GM12878 (cell line): ENCODE data around the gene EPS8. TPM values are rescaled to one million over a fixed set of nuclear protein-coding genes. Genes with fewer than 3 reads are reported as not detected.
A peak's percentile ranks its signal among the peaks of the same experiment; 100 is the strongest.

Source experiments
- ATAC-seq: fragments of 200-7000 bp; cut with Tn5 transposase; 3 replicates; pipeline ENCODE4 v1.9.1; 2020; ENCODE audit warnings: mild to moderate bottlenecking, moderate library complexity
- BruUV-seq: library from RNA; stranded (reverse); fragments of 400-500 nt; replicated peaks from 2 replicates; lab custom pipeline; 2021; lab: Mats Ljungman, UMichigan
- CTCF ChIA-PET: fragments of 300-600 bp; sonication (Branson Sonifier 250); formaldehyde crosslinking; extraction: SDS; loops from one replicate; lab custom pipeline; 2021; ENCODE audit warnings: inconsistent platforms; lab: Yijun Ruan, JAX
- POLR2A ChIA-PET: fragments of 350-600 bp; formaldehyde crosslinking; extraction: SDS; loops from one replicate; lab custom pipeline; 2021; ENCODE audit warnings: inconsistent platforms; lab: Charles Lee
- RAD21 ChIA-PET: fragments of 300-600 bp; sonication (Branson Sonifier 250); formaldehyde crosslinking; loops from one replicate; lab custom pipeline; 2023; ENCODE audit warnings: antibody characterized with exemption; ENCODE audit not compliant: unreplicated experiment; lab: Charles Lee
- SMC1A ChIA-PET: fragments of 300-600 bp; sonication (Branson Sonifier 250); formaldehyde crosslinking; loops from one replicate; lab custom pipeline; 2023; ENCODE audit not compliant: unreplicated experiment, uncharacterized antibody; lab: Charles Lee
- DNase-seq: peaks from one replicate; pipeline ENCODE4 v3.0.0-alpha.2; 2011; ENCODE audit warnings: low read depth, low spot score
- FAIRE-seq: peaks from 3 replicates; lab custom pipeline; 2011; peaks lifted over from hg19 to GRCh38; lab: Jason Lieb, UNC
- H2AFZ ChIP-seq: 2 replicates; pipeline ENCODE4 v1.6.0; 2011; ENCODE audit warnings: low read depth, low read length, control low read depth; ENCODE audit not compliant: control insufficient read depth
- H3K27ac ChIP-seq: 2 replicates; pipeline ENCODE4 v1.5.1; 2011; ENCODE audit warnings: control low read depth; ENCODE audit not compliant: control insufficient read depth, insufficient read depth
- H3K27me3 ChIP-seq, 2 experiments: replicated peaks in 1 of 2; 2 replicates each; pipeline versions ENCODE4 v1.6.0 to v1.6.1; 2011; ENCODE audit warnings: low read length in 1 of 2; ENCODE audit not compliant: control insufficient read depth in 2 of 2, insufficient read depth in 2 of 2
- H3K36me3 ChIP-seq, 2 experiments: 2 replicates each; pipeline ENCODE4 v1.5.1; 2011; ENCODE audit warnings: low read length in 1 of 2; ENCODE audit not compliant: control insufficient read depth in 2 of 2, insufficient read depth in 2 of 2
- H3K4me1 ChIP-seq: 2 replicates; pipeline ENCODE4 v1.6.1; 2011; ENCODE audit warnings: mild to moderate bottlenecking, low read length, moderate library complexity, mixed read lengths; ENCODE audit not compliant: control insufficient read depth, insufficient read depth
- H3K4me2 ChIP-seq: 2 replicates; pipeline ENCODE4 v1.6.0; 2011; ENCODE audit warnings: control low read depth; ENCODE audit not compliant: control insufficient read depth, insufficient read depth
- H3K4me3 ChIP-seq: fragments of 200-600 bp; sonication (generic); 2 replicates; pipeline ENCODE4 v1.5.1; 2016
- H3K79me2 ChIP-seq: 2 replicates; pipeline ENCODE4 v1.6.0; 2011; ENCODE audit warnings: low read length; ENCODE audit not compliant: control insufficient read depth, insufficient read depth
- H3K9ac ChIP-seq: 2 replicates; pipeline ENCODE4 v1.8.0; 2011; ENCODE audit warnings: low read length, control low read depth, mixed read lengths; ENCODE audit not compliant: control insufficient read depth, insufficient read depth
- H3K9me3 ChIP-seq: replicated peaks from 3 replicates; pipeline ENCODE4 v1.5.1; 2011; ENCODE audit warnings: mild to moderate bottlenecking, low read length; ENCODE audit not compliant: control insufficient read depth, insufficient read depth
- H4K20me1 ChIP-seq: 2 replicates; pipeline ENCODE4 v1.6.0; 2011; ENCODE audit not compliant: control insufficient read depth, insufficient read depth
- BCL3 ChIP-seq: IDR thresholded peaks from 2 replicates; pipeline ENCODE4 v1.6.1; 2011; ENCODE audit warnings: borderline replicate concordance, low read depth, mild to moderate bottlenecking, moderate library complexity, low read length; ENCODE audit not compliant: insufficient read depth, poor library complexity, severe bottlenecking
- NBN ChIP-seq: fragments of 450-650 bp; IDR thresholded peaks from 2 replicates; pipeline ENCODE4 v1.6.1; 2016
- SUPT20H ChIP-seq: IDR thresholded peaks from 2 replicates; pipeline ENCODE4 v1.6.1; 2011; ENCODE audit warnings: low read depth, mild to moderate bottlenecking, low read length, moderate library complexity, borderline replicate concordance; ENCODE audit not compliant: control insufficient read depth
- WGBS: methylation state at CpG from one replicate; pipeline ENCODE4 v1.1.6; 2016; ENCODE audit warnings: low lambda C conversion rate; ENCODE audit not compliant: insufficient replicate concordance, insufficient coverage; ENCODE audit errors: missing lambda C conversion rate; 5-methylcytosine and 5-hydroxymethylcytosine counted together
- in situ Hi-C: fragments of 300-500 bp; cut with MboI; formaldehyde crosslinking; loops from 9 replicates; pipeline ENCODE4 v1.14.3; 2018; ENCODE audit warnings: mixed read lengths
- intact Hi-C: fragments of 100-400 bp; cut with micrococcal nuclease; formaldehyde crosslinking; loops from one replicate; pipeline ENCODE4 v1.14.2; 2022; ENCODE audit not compliant: unreplicated experiment
- polyA plus RNA-seq, 11 experiments: library from polyadenylated mRNA; depleted of rRNA in 4 of 11; unstranded in 6 of 11; stranded (reverse) in 5 of 11; fragments of >200 nt; fragmentation: Nextera tagmentation in 4 of 11; fragmentation: Illumina TruSeq in 1 of 11; extraction: Ambion mirVana in 4 of 11; extraction: Trizol in 1 of 11; gene quantifications; 1 replicate in 1 of 11; 2 replicates in 10 of 11; pipeline versions ENCODE4 v1.2.1 to v1.2.3, GENCODE V29; 2011 to 2016; ENCODE audit warnings: inconsistent platforms in 2 of 11, missing spikeins in 2 of 11, low read depth in 1 of 11
- total RNA-seq, 4 experiments: library from RNA; depleted of rRNA in 3 of 4; stranded (reverse); fragments of >200 nt in 3 of 4; fragmentation: Illumina TruSeq in 1 of 4; extraction: Trizol in 1 of 4; gene quantifications; 2 replicates each; pipeline versions ENCODE4 v1.2.1 to v1.2.3, GENCODE V29; 2013 to 2021

EPS8 gene
- total and polyA plus RNA-seq, 10 of the 15 experiments (the other 5 are each of a cell fraction or from before 2014, with no cell fraction given), result 1.3 to 127 (median 3.4) TPM

- Histone ChIP-seq H3K79me2 (no peaks in the 10 kb centered on the region), H3K27ac (no peak overlapping the region), H3K36me3 (no peaks in the 10 kb centered on the region), H3K4me2 (no peak overlapping the region), H4K20me1 (no peaks in the 10 kb centered on the region), H3K4me1 (no peaks in the 10 kb centered on the region), H3K27me3 (no peaks in the 10 kb centered on the region), H3K9me3 (no peaks in the 10 kb centered on the region), H3K9ac (no peak overlapping the region), H3K4me3 (no peak overlapping the region), H2AFZ (no peak overlapping the region)
- in situ Hi-C loops, result no loop called here
- ChIA-PET POLR2A (interaction anchor here (0.6 to 5.3 kb wide), 3 partner anchors 12 to 133 kb away, joined by 3 to 45 read pairs (median 5); partner anchors contain the start of genes DERA and EPS8), RAD21 (interaction anchor here (1.0 to 2.5 kb wide), 4 partner anchors 22 to 89 kb away, joined by 3 to 7 read pairs (median 4); no protein-coding TSS in a partner anchor), SMC1A (interaction anchor here (0.7 to 12.3 kb wide), 14 partner anchors 9 to 245 kb away, joined by 3 to 201 read pairs (median 4); partner anchors contain the start of gene EPS8), CTCF (interaction anchor here (0.6 to 3.4 kb wide), 3 partner anchors 7 to 88 kb away, joined by 3 to 11 read pairs (median 6); partner anchors contain the start of gene EPS8)
- FAIRE-seq, result no peak
- intact Hi-C loops, result no loop called here
- TF ChIP-seq BCL3 (no peak), NBN (0 out of 2 replicates have a peak, but pooled peaks have one; percentile 38), SUPT20H (no peak)
- no TSS peak for BruUV-seq
- no peak for DNase-seq
- peak; percentile 63 for ATAC-seq
- WGBS, result 58% methylated on average over 3 of the region's 3 CpGs
These were observed 11.7 kb downstream of the EPS8 start for GRCh38 chr12:15777355-15778012.
